Measurements from ENCODE around the gene IRF1. TPM values are rescaled to one million over a fixed set of nuclear protein-coding genes. Genes with fewer than 3 reads are reported as not detected.

The IRF1 gene
- total RNA-seq, 1 experiment from 2014 or later, result 30.1 TPM

DNA sequence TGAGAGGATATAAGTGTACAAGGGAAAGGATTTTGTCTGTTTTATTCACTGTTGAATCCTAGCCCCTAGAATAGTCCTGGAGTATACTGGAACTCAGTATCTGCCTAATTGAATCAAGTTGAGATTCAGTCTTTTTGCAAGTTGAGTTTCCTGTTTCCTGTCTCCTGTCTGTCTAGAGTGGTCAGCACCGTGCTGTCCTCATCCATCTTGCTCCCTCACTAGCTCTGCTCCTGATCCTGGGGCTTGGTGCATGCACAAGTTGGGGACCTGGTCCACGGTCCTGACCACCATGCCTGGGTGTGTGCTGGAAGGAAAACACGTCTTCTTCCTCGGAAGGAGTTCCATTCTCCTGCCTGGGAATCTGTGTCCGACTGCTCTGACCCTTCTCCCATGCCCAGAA is 49.6 kb upstream of the IRF1 start (continued):
- no peak for TF ChIP-seq ZNF274 (IDR thresholded peaks at IDR 0.05; ENCODE audit: low read depth, low read length)
- no peak for TF ChIP-seq EGR1 (IDR thresholded peaks at IDR 0.05; ENCODE audit: low read depth)
- no peak for TF ChIP-seq FOSL1 (IDR thresholded peaks at IDR 0.05; ENCODE audit: low read depth)
- no peak for TF ChIP-seq SP1 (IDR thresholded peaks at IDR 0.05; ENCODE audit: low read depth)
- TF ChIP-seq EZH2phosphoT487 (IDR thresholded peaks at IDR 0.05; ENCODE audit: borderline replicate concordance), result no peak
- no peak for TF ChIP-seq MAX (IDR thresholded peaks at IDR 0.05)
- no peak for TF ChIP-seq CEBPB (IDR thresholded peaks at IDR 0.05; ENCODE audit: low read depth)

GRCh38 chr5:132539716-132540115 is 49.1 kb upstream of the IRF1 start:
- no peak overlapping the region for H2AFZ ChIP-seq (ENCODE audit: low read depth, low read length, poor library complexity, severe bottlenecking)
- H3K36me3 ChIP-seq (ENCODE audit: control insufficient read depth in 1 of 2, insufficient read depth in 2 of 2, low read length in 2 of 2), result no peaks in the 10 kb centered on the region
- no peaks in the 10 kb centered on the region for H3K4me1 ChIP-seq (ENCODE audit: control insufficient read depth in 1 of 2, insufficient read depth in 2 of 2, low read length in 2 of 2)
- TF ChIP-seq EZH2phosphoT487 (IDR thresholded peaks at IDR 0.05; ENCODE audit: borderline replicate concordance) (no peak), CTCF (IDR thresholded peaks at IDR 0.05 in 2 of 3, conservative IDR thresholded peaks at IDR 0.05 in 1 of 3; ENCODE audit: borderline replicate concordance in 1 of 3, insufficient read depth in 1 of 3, low read depth in 2 of 3, low read length in 2 of 3) (no peak), TCF7L2 (IDR thresholded peaks at IDR 0.05; ENCODE audit: borderline replicate concordance, extremely low read depth, insufficient read depth, insufficient read length) (no peak), ZNF274 (IDR thresholded peaks at IDR 0.05; ENCODE audit: low read depth, low read length) (no peak), CEBPB (IDR thresholded peaks at IDR 0.05; ENCODE audit: low read depth) (no peak), FOSL1 (IDR thresholded peaks at IDR 0.05; ENCODE audit: low read depth) (no peak), YY1 (IDR thresholded peaks at IDR 0.05; ENCODE audit: extremely low read depth, insufficient replicate concordance, low read depth, low read length) (no peak), POLR2AphosphoS5 (IDR thresholded peaks at IDR 0.05; ENCODE audit: low read depth, low read length) (no peak), ELF1 (IDR thresholded peaks at IDR 0.05; ENCODE audit: borderline replicate concordance, low read depth) (no peak), CBX3 (IDR thresholded peaks at IDR 0.05; ENCODE audit: low read depth) (no peak)
- TF ChIP-seq, protein P1, sequence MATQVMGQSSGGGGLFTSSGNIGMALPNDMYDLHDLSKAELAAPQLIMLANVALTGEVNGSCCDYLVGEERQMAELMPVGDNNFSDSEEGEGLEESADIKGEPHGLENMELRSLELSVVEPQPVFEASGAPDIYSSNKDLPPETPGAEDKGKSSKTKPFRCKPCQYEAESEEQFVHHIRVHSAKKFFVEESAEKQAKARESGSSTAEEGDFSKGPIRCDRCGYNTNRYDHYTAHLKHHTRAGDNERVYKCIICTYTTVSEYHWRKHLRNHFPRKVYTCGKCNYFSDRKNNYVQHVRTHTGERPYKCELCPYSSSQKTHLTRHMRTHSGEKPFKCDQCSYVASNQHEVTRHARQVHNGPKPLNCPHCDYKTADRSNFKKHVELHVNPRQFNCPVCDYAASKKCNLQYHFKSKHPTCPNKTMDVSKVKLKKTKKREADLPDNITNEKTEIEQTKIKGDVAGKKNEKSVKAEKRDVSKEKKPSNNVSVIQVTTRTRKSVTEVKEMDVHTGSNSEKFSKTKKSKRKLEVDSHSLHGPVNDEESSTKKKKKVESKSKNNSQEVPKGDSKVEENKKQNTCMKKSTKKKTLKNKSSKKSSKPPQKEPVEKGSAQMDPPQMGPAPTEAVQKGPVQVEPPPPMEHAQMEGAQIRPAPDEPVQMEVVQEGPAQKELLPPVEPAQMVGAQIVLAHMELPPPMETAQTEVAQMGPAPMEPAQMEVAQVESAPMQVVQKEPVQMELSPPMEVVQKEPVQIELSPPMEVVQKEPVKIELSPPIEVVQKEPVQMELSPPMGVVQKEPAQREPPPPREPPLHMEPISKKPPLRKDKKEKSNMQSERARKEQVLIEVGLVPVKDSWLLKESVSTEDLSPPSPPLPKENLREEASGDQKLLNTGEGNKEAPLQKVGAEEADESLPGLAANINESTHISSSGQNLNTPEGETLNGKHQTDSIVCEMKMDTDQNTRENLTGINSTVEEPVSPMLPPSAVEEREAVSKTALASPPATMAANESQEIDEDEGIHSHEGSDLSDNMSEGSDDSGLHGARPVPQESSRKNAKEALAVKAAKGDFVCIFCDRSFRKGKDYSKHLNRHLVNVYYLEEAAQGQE (IDR thresholded peaks at IDR 0.05; ENCODE audit: low read depth), result no peak
- no TSS peak for BruUV-seq (replicated peaks)
- no peak overlapping the region for H3K4me3 ChIP-seq (replicated peaks in 1 of 2; ENCODE audit: low read depth in 1 of 2, low read length in 2 of 2)
- H3K27me3 ChIP-seq (ENCODE audit: insufficient read depth, low read length), result peaks cover 19% of the 10 kb centered on the region
- no peaks in the 10 kb centered on the region for H4K20me1 ChIP-seq (ENCODE audit: insufficient read depth)
- no peak overlapping the region for H3K4me2 ChIP-seq (ENCODE audit: low read length)
- DNase-seq (ENCODE audit: low read depth, low spot score) (no peak), ATAC-seq (no peak)
- intact Hi-C loops (cut with micrococcal nuclease), result no loop called here
- H3K9me2 ChIP-seq (ENCODE audit: insufficient read depth), result no peaks in the 10 kb centered on the region
- H3K9me3 ChIP-seq (ENCODE audit: control insufficient read depth in 1 of 2, insufficient read depth in 1 of 2, low read depth in 1 of 2, low read length in 2 of 2), result no peaks in the 10 kb centered on the region
- ChIA-PET POLR2A (no interaction called here), CTCF (no interaction called here), RAD21 (ENCODE audit: low non-redundant PET in 1 of 2, low total read pairs in 2 of 2, uncharacterized antibody in 2 of 2, unreplicated experiment in 2 of 2) (no interaction called here)
- H3K27ac ChIP-seq (ENCODE audit: low read depth, low read length), result no peak overlapping the region
- no peak overlapping the region for H3K9ac ChIP-seq (ENCODE audit: low read length)
- H3K79me2 ChIP-seq (ENCODE audit: insufficient read depth, low read length), result no peaks in the 10 kb centered on the region

All from HCT116 (cell line).